Measurements from ENCODE around the gene GJB3.

GJB3 gene

GRCh38 chr1:34746101-34746500 is 34.9 kb upstream of the GJB3 start:
- Histone ChIP-seq H3K4me3 (ENCODE audit: low read length) (no peak overlapping the region), H2AFZ (ENCODE audit: low read length) (no peak overlapping the region), H3K9me2 (replicated peaks; ENCODE audit: insufficient read depth, low read length) (no peaks in the 10 kb centered on the region), H3F3A (ENCODE audit: insufficient read depth, low read length) (no peaks in the 10 kb centered on the region), H3K4me1 (ENCODE audit: low read length) (no peaks in the 10 kb centered on the region), H3K9me3 (replicated peaks; ENCODE audit: insufficient read depth, low read length) (no peaks in the 10 kb centered on the region), H3K36me3 (replicated peaks; ENCODE audit: insufficient read depth, low read length) (no peaks in the 10 kb centered on the region), H3K4me2 (ENCODE audit: low read depth, low read length) (no peak overlapping the region), H3K79me2 (ENCODE audit: low read length) (no peaks in the 10 kb centered on the region), H4K20me1 (ENCODE audit: insufficient read depth, low read length) (no peaks in the 10 kb centered on the region), H3K27me3 (replicated peaks; ENCODE audit: insufficient read depth, low read length) (peaks cover 49% of the 10 kb centered on the region), H3K27ac (ENCODE audit: low read length) (no peak overlapping the region), H3K9ac (ENCODE audit: low read length) (no peak overlapping the region)
- no peak for DNase-seq
- TF ChIP-seq EZH2phosphoT487 (IDR thresholded peaks at IDR 0.05; ENCODE audit: low read length) (no peak), EZH2 (optimal IDR thresholded peaks at IDR 0.05; ENCODE audit: low read depth, low read length) (no peak), CTCF (IDR thresholded peaks at IDR 0.05; ENCODE audit: low read length) (no peak)

- Histone ChIP-seq H3K9me2 (replicated peaks; ENCODE audit: insufficient read depth, low read length) (no peaks in the 10 kb centered on the region), H4K20me1 (ENCODE audit: insufficient read depth, low read length) (no peaks in the 10 kb centered on the region), H3K4me1 (ENCODE audit: low read length) (no peaks in the 10 kb centered on the region), H3K4me3 (ENCODE audit: low read length) (no peak overlapping the region), H3K27me3 (replicated peaks; ENCODE audit: insufficient read depth, low read length) (peaks cover 40% of the 10 kb centered on the region), H3F3A (ENCODE audit: insufficient read depth, low read length) (no peaks in the 10 kb centered on the region), H3K79me2 (ENCODE audit: low read length) (no peaks in the 10 kb centered on the region), H3K4me2 (ENCODE audit: low read depth, low read length) (no peak overlapping the region), H3K9ac (ENCODE audit: low read length) (no peak overlapping the region), H3K27ac (ENCODE audit: low read length) (no peak overlapping the region), H3K9me3 (replicated peaks; ENCODE audit: insufficient read depth, low read length) (no peaks in the 10 kb centered on the region), H2AFZ (ENCODE audit: low read length) (no peak overlapping the region), H3K36me3 (replicated peaks; ENCODE audit: insufficient read depth, low read length) (no peaks in the 10 kb centered on the region)
- DNase-seq = no peak
- TF ChIP-seq EZH2phosphoT487 (IDR thresholded peaks at IDR 0.05; ENCODE audit: low read length) (no peak), CTCF (IDR thresholded peaks at IDR 0.05; ENCODE audit: low read length) (no peak), EZH2 (optimal IDR thresholded peaks at IDR 0.05; ENCODE audit: low read depth, low read length) (no peak)
Measured at GRCh38 chr1:34746785-34747637, 34.0 kb upstream of the GJB3 start.

- no peaks in the 10 kb centered on the region for H3K79me2 ChIP-seq (ENCODE audit: low read length)
- H3K36me3 ChIP-seq (replicated peaks; ENCODE audit: insufficient read depth, low read length) = no peaks in the 10 kb centered on the region
- no peaks in the 10 kb centered on the region for H3K9me3 ChIP-seq (replicated peaks; ENCODE audit: insufficient read depth, low read length)
- no peak overlapping the region for H3K27ac ChIP-seq (ENCODE audit: low read length)
- no peaks in the 10 kb centered on the region for H4K20me1 ChIP-seq (ENCODE audit: insufficient read depth, low read length)
- no peaks in the 10 kb centered on the region for H3K4me1 ChIP-seq (ENCODE audit: low read length)
- no peak overlapping the region for H2AFZ ChIP-seq (ENCODE audit: low read length)
- no peak overlapping the region for H3K4me2 ChIP-seq (ENCODE audit: low read depth, low read length)
- TF ChIP-seq CTCF (IDR thresholded peaks at IDR 0.05; ENCODE audit: low read length) (no peak), EZH2phosphoT487 (IDR thresholded peaks at IDR 0.05; ENCODE audit: low read length) (no peak), EZH2 (optimal IDR thresholded peaks at IDR 0.05; ENCODE audit: low read depth, low read length) (no peak)
- H3K4me3 ChIP-seq (ENCODE audit: low read length) = no peak overlapping the region
- no peaks in the 10 kb centered on the region for H3F3A ChIP-seq (ENCODE audit: insufficient read depth, low read length)
- no peaks in the 10 kb centered on the region for H3K9me2 ChIP-seq (replicated peaks; ENCODE audit: insufficient read depth, low read length)
- peaks cover 40% of the 10 kb centered on the region for H3K27me3 ChIP-seq (replicated peaks; ENCODE audit: insufficient read depth, low read length)
- H3K9ac ChIP-seq (ENCODE audit: low read length) = no peak overlapping the region
- DNase-seq = no peak
Measured at GRCh38 chr1:34747638-34747941, 33.4 kb upstream of the GJB3 start.

Data from MM.1S (cell line).